Lung microvascular endothelial cell (primary cell): Measurements from ENCODE around the gene HMGXB4. TPM values are rescaled to one million over a fixed set of nuclear protein-coding genes. Genes with fewer than 3 reads are reported as not detected.

Source experiments
- DNase-seq, 2 donors: peaks; one replicate each; pipeline versions ENCODE4 v3.0.0 to v3.0.0-alpha.2; 2010; ENCODE audit warnings: low read depth in 2 of 2
- total RNA-seq: library from RNA; depleted of rRNA; stranded (reverse); fragments of >200 nt; gene quantifications from 2 replicates; pipeline ENCODE4 v1.2.1, GENCODE V29; 2014

HMGXB4 gene
- total RNA-seq, 1 donor from 2014 or later, result 8.1 TPM

DNA sequence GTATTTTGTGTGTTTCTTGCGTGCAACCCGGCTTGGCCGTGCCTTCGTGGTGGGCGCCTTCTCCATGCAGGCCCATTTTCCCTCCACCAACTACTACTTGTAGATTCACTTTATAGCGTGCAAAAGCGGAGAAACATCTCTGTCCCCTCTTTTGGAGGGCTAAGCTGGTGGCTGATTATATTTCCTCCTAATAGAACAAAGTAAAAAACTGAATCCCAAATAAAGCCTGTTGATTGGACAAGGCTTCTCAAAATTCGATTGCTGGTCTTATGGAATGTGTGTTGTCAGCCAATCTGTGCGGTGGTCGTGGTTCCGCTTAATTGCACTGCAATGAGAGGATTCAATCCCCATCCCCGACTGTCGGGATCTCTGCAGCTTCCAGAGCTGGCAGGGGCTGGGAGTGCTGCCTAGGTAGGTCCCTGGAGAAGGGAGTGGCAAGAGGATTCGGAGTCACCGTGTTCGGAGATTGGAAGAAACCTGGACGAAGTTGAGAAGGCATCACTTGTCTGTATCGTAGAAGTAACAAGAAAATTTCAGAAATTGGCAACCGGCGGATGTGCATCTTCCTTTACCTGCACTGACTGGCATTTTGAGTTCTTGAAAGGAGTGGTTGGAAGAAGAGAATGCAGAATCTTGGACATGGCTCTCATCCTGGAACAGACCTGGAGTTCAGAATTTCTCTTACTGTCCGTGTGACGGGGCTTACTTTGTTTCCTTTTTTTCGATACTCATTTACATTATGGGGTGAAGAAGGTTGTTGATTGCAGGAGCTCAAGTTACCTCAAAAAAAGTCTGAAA, 1.1 kb downstream of the HMGXB4 start:
- peak; percentile 20 to 34 for DNase-seq

DNA sequence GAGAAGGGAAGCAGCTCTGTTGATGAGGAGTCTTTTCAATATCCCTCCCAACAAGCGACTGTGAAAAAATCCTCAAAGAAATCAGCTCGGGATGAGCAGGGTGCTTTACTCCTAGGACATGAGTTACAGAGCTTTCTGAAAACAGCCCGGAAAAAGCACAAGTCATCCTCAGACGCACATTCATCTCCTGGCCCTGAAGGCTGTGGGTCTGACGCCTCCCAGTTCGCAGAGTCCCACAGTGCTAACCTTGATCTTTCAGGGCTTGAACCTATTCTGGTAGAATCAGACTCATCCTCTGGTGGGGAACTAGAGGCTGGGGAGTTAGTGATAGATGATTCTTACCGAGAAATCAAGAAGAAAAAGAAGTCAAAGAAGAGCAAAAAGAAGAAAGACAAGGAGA, 7.7 kb downstream of the HMGXB4 start:
- DNase-seq, result no peak

DNA sequence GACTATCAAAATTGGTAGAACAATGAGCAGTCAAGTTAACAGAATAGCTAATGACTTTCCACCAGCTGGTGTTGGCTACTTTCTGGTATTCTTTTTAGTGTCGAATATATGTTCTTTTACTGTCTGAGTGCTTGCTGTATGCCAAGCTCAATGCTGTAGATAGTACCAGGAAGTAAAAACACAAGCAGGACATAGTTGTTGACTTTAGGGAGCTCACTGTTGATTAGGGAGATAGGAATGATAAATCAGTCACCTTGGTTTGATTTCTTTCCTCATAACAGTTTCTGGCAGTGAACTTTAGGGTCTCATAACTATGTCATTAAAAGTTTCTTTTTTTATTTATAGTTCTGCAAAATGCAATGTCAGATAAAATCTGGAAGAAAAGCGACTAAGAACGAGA, 9.0 kb downstream of the HMGXB4 start:
- DNase-seq, result no peak

DNA sequence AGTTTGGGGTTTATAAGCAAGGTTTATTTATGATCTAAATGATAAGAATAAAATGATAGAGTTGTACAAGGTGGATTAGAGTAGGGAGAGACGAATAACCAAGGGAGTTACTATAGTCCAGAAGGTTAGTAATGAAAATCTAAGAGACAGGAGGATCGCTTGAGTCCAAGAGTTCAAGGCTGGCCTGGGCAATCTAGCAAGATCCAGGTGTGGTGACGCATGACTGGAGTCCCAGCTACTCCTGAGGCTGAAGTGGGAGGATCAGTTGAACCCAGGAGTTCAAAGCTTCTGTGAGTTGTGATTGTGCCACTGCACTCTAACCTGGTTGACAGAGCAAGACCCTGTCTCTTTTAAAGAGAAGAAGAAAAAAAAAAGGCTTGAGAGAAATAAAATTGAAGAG, 12.3 kb downstream of the HMGXB4 start:
- no peak for DNase-seq

DNA sequence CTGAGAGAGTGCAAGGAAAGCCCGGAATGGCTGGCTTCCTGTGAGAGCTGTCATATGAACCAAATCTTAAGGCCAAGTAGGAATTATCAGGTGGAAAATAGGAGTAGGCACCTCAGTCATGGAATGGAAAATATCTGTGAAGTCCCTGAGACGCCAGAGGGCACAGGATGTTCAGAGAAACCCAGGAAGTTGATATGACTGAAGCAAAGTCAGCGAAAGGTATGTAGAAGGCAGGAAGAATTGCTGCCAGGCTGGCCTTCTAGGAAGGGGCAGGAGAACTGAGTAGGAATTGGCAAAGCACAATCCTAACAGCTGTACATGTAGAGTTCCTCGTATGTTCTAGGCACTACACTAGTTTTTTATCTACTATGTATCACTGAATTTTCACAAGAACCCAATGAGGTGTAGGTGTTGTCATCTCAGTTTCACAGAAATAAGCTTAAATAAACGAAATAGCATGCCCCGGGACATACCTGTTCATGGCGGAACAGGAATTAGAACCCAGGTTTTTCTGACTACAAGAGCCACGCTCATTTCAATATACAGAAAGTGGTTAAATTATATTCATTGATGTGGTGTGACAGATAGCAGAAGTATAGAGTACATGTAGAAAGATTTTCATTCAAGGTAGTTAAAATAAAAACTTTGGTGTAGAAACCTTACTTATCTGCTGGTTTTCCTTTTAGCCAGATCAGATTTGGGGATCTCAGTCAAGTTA, 17.0 kb downstream of the HMGXB4 start:
- peak in 1 of 2 donors; percentile 29 for DNase-seq

DNA sequence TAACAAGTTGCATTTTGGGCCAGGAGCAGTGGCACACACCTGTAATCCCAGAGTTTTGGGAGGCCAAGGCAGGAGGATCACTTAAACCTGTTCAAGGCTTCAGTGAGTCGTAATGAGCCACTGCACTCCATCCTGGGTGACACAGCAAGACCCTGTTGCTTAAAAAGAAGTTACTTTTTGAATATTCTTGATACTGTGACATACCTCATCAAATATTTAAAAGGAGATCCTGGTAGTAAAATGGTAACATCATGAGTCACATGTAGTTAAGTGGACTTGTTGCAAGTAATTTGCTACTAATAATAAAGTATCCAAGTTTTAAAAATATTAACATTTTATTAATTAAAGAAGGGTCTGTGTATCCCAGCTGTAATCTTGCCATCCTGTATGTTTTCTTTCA, 18.3 kb downstream of the HMGXB4 start:
- DNase-seq, result no peak

DNA sequence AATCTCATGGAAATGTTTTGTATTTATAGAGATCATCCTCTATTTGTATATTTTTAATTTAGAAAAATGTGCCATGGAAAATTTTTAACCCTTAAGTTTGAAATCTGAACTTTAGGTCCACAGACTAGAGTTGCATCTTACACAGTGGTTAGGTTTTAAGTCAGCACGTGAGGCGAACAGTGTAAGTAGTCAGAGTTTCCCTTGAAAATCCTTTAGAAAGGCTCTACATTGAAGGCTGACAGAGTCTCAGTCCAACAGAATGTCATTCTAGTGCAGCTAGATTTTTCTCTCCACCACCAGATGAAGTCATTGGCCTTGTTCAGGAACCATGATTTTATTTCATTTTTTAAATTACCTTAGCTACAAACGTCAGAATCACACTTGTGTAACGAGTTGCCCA, 18.7 kb downstream of the HMGXB4 start:
- DNase-seq, result no peak

DNA sequence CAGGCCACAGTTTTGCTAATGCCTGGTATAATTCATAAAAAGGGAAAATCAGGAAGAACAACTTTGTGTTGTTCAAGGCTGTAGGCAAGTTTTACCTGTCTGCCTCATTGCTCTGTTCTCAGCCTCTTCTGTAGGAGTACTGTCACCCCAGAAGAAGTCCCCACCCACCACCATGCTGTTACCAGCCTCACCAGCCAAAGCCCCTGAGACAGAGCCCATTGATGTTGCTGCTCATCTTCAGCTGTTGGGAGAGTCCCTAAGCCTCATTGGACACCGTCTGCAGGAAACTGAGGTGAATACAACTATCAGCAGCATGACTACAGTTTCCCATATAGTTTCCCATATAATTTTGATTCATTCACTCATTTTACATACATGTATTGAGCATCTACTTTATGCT, 30.8 kb downstream of the HMGXB4 start:
- DNase-seq, result no peak

DNA sequence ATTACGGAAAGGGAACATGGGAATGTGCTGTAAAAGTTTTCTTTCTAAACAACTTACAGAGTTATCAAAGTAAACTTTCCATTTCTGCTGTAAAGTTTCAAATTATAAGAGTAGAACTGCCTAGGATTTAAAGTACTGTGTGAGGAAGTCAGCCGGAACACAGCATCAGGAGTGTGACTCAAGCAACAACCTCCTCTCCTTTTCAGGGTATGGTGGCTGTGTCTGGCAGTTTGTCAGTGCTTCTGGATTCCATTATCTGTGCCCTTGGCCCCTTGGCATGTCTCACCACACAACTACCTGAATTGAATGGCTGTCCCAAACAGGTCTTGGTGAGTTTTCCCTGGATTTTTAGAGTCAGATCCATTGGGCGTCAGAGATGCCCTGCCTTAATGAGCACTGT, 35.5 kb downstream of the HMGXB4 start:
- no peak for DNase-seq

DNA sequence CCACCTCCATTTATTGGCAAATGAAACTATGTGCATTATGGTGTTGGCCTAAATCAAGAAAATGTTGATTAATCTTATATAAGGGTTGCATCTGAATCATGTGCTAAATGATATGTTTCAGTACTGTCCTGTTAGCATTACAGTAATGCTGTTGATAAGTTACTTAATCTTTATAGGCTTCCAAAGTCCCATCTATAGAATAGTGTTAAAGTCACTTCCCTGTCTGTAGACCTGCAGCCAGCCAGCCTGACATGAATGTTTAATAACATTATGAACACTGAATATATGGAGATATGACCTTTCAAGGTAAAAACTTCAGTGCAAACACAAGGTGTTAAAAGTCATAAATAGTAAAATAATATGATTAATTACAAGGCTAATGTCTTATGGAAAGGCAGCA, 38.8 kb downstream of the HMGXB4 start:
- no peak for DNase-seq

DNA sequence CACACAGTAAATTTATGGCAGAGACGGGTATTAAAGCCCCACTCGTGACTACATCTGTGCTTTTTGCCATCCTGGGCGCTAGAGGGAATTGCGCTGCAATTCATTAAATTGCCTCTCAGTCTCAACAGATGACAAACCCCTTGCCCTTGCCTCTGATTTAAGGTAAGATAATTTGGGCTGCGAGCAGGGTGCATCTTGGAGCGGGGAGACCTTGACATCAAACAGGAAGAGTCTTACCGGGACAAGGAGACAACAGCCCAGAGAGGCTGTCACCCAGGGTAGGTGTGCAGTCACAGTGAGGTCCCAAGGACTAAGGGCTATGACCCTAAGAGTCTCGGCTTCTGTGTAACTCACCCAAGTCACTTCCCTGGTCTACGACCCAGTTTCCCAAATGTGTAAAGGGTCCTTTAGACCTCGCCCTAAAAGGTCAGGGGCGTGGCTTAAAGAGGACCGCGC, 42.0 kb downstream of the HMGXB4 start:
- peak; percentile 9 to 17 for DNase-seq

DNA sequence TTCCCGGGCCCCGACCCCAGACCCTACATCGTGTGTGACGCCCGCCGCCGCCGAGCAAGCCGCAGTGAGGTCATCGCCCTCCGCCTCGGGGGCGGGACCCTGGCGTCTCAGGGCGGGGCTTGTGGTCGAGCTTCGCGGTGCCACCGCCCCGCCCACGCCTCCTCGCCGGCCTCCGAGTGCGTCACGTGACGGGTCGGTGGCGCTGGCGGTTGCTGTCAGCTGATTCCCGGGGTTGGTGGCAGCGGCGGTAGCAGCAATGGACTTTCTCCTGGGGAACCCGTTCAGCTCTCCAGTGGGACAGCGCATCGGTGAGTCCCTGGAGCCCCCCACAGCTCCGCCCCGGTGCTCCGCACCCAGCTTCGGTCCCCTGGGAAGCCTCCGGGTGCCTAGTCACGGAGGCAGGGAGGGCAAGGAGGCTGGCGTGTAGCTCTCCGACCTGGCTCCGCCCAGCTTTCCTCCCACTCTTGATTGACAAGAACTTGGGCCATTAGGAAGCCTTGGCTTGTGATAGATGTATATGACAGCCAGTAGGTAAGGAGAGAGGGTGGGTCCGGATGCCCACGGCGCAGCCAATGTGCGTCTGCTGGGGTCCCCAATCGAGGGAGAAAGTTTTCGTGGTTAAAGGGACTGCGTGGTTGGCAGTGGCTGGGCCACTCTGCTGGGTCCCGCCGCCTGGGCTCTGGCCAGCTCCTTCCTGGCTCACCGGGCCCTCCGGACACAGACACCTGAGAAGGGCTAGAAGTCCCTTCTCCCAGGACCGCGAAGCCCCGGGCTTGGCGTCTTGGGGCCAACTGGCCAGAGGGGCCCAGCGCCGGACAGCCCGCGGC, 42.6 kb downstream of the HMGXB4 start, which contains the start of gene TOM1:
TSS of gene TOM1 (plus strand) at position 222 of the 827 bp plus-strand sequence. CDS start at position 257, 35 bp downstream.
- peak; percentile 99 to 100 for DNase-seq

DNA sequence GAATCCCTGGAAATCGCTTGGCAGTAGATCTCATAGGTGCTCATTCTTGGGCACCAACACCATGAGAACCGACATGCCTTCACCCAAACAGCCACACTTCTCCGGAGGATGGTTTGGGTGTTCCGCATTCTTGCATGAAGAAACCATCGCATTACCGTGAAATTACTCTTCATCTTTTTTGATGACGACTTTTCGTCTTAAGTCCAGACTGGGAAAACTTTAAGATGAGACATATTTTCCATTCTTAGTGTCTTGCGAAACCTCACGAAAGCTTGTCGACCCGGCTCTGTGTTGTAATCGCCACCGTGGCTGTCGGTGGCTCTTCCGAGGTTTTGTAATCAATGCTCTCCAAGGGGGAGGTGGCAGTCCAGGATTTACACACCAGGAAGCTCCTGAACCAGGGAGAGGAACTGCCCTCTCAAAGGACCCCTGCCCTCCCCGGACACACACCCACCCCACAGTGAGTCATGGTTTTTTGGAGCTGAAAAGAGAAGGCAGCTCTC, 44.1 kb downstream of the HMGXB4 start:
- DNase-seq, result no peak

DNA sequence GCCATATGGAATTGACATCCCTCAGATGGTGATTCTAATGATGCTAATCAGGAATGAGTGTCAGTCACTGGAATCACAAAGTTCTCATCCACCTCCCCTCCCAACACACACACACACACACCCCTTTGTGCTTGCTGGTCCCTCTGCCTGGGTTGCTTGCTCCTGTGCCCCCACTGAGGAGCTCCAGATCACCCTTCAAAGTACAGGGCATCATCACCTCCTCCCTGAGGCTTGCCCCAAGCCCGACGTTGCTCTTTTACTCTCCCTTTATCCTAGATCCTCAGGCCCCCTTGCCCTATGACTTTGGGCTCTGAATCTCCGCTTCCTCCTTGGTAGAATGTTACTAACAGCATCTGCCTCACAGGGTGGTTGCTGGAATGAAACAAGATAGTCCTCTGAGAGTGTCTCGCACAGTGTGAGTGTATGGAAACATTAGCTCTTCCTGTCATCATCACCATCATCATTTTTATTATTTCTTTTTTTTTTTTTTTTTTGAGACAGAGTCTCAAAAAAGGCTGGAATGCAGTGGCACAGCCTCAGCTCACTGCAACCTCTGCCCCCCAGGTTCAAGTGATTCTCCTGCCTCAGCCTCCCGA, 45.8 kb downstream of the HMGXB4 start:
- no peak for DNase-seq

DNA sequence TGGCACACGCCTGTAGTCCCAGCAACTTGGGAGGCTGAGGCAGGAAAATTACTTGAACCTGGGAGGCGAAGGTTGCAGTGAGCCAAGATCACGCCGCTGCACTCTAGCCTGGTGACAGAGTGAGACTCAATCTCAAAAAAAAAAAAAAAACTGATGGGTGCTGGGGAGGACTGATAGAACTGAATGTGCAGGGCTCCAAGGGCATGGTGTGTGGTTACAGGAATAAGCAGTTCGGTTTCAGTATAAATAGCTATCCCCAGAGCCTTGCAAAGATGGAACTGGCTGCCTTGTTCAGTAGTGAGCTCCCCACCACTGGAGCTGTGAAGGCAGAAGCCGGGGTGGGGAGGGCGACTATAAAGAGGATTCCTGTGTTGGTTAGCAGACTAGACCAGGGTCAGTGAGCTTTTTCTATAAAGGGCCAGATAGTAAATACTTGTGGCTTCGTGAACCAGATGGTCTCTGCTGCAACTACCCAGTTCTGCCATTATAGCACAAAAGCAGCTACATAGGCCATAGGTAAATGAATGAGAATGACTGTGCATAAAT, 48.3 kb downstream of the HMGXB4 start:
- DNase-seq, result no peak

DNA sequence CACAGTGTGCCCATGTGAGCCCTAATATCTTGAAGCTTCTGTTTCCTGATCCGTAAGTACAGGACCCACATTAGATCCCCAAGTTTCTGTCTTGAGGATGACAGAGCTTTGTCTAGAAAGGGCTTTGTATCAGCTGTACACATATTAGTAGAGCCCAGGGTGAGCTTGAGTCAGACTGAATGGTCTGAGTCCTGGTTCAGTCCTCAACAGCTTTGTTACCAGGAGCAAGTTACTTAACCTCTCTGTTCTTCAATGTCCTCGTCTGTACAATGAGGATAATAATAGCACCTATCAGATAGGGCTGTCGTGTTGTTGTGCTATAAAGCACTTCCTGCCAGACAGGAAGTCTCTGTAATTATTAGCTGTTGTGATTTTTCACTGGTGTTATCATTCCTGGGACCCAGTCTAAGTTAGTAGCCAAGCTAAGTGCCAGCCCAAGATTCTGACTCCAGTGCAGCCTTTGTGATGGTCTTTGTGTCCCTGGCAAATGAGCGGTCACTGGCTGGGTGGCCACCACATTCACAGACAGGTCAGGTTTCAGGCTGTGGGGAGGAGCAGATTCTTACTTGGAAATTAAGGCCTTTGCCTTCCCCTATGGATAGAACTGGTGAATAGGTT, 49.2 kb downstream of the HMGXB4 start:
- peak; percentile 67 to 82 for DNase-seq

DNA sequence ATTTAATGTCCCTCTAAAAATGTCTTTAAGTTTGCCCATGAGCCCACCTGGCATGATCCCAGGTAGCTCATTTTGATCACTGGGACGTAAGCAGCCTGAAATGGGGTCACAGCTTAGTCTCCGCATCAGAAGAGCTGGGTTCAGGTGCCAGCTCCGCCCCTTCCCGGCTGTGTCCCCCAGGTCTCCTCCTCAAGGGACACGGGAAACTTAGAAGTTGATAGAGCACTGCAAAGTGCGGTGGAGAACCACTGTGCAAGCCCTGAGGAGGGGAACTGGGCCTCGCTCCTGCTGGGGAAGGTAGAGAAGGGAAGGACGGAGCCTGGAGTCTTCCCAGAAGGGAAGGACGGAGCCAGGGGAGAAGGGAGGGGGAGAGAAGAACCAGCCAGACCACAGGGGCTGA, 50.1 kb downstream of the HMGXB4 start:
- no peak for DNase-seq

DNA sequence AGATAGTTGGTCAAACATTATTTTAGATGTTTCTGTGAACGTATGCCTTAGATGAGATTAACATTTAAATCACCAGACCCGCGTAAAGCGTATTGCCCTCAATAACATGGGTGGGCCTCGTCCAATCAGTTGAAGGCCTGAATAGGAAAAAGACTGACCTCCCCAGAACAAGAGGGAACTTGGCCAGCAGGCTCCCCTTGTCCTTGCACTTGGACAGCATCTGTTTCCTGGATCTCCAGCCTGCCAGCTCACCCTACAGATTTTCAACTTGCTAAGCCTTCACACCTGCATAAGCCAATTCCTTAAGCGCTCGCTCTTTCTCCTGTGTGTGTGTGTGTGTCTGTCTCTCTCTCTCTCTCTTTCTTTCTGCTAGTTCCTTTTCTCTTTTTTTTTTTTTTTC, 50.6 kb downstream of the HMGXB4 start:
- DNase-seq, result peak in 1 of 2 donors; percentile 63

DNA sequence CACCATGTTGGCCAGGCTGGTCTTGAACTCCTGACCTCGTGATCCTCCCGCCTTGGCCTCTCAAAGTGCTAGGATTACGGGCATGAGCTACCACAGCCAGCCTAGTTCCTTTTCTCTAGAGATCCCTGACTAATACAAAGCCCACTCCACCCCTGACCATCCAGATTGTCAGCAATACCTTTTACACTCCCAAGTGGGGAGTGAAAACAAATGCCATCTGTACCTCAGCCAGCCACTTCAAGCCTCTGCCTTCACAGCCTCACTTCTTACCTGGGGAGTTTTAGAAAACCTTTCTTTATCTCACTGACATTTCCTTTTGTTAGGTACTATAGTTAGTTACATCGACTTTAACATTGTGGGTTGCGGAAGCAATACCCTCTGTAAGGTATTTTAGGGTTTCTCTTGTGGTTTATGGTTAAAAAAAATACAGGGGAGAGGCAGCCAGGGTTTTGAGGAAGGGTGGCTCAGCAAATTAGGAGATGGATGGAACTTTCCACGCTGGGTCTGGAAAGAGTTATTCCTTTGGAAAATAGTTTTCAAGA, 51.3 kb downstream of the HMGXB4 start:
- no peak for DNase-seq
